Cerebellar nuclear complex (tissue), 1 donor: ENCODE results near the gene ISG20.
"Not testable (repeated sequence)": the region's sequence is repeated elsewhere in the genome, so short reads cannot be mapped to it uniquely, and the experiment has no call there.

Experiments used
- DNase-seq, 2 experiments: peaks; one replicate each; lab custom pipeline; 2025; lab: John Stamatoyannopoulos, UW

The ISG20 gene

GRCh38 chr15:88636050-88636449 lies 2.8 kb upstream of the ISG20 start:
- no peak for DNase-seq

- DNase-seq = no peak
These were observed 2.2 kb upstream of the ISG20 start for GRCh38 chr15:88636654-88637053.

GRCh38 chr15:88637436-88637835 lies 1.4 kb upstream of the ISG20 start:
- no peak for DNase-seq

- DNase-seq = no peak
These were observed 783 bp upstream of the ISG20 start for GRCh38 chr15:88637841-88638625.

- no peak for DNase-seq
These were observed 3.2 kb downstream of the ISG20 start for GRCh38 chr15:88641959-88642452.

GRCh38 chr15:88642514-88642913 lies 3.7 kb downstream of the ISG20 start:
- not testable (repeated sequence) for DNase-seq

GRCh38 chr15:88644741-88645140 lies 5.9 kb downstream of the ISG20 start:
- no peak for DNase-seq

- no peak for DNase-seq
These were observed 6.6 kb downstream of the ISG20 start for GRCh38 chr15:88645171-88646087.

- no peak for DNase-seq
These were observed 7.2 kb downstream of the ISG20 start for GRCh38 chr15:88646088-88646405.

- no peak for DNase-seq
These were observed 8.1 kb downstream of the ISG20 start for GRCh38 chr15:88646951-88647350.

GRCh38 chr15:88647351-88648105 lies 8.7 kb downstream of the ISG20 start:
- DNase-seq = no peak

- no peak for DNase-seq
These were observed 9.8 kb downstream of the ISG20 start for GRCh38 chr15:88648357-88649214.

- no peak for DNase-seq
These were observed 10.5 kb downstream of the ISG20 start for GRCh38 chr15:88649286-88649733.

GRCh38 chr15:88649753-88650551 lies 11.1 kb downstream of the ISG20 start:
- DNase-seq = no peak

- no peak for DNase-seq
These were observed 11.7 kb downstream of the ISG20 start for GRCh38 chr15:88650556-88650955.

- DNase-seq = no peak
These were observed 12.4 kb downstream of the ISG20 start for GRCh38 chr15:88651136-88651732.

- no peak for DNase-seq
These were observed 13.2 kb downstream of the ISG20 start for GRCh38 chr15:88651971-88652370.

- no peak for DNase-seq
These were observed 13.8 kb downstream of the ISG20 start for GRCh38 chr15:88652456-88653199.
